ENCODE results near the gene GNL1. TPM values are rescaled to one million over a fixed set of nuclear protein-coding genes. Genes with fewer than 3 reads are reported as not detected.
A peak's percentile ranks its signal among the peaks of the same experiment; 100 is the strongest.

The GNL1 gene
- total RNA-seq, 3 donors from 2014 or later: 37.8 to 48.1 (median 45.9) TPM

DNA sequence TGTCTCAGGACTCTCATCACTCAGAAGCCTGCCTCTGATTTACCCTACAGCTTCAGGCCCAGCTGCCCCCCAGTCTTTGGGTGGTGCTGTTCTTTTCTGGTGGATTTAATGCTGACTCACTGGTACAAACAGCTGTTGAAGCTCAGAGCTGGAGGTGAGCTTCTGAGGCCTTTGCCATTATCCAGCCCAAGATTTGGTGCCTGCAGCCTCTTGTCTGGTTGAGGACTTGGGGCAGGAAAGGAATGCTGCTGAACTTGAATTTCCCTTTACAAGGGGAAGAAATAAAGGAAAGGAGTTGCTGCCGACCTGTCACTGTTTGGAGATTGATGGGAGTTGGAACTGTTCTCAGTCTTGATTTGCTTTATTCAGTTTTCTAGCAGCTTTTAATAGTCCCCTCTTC lies 34.7 kb upstream of the GNL1 start:
- ATAC-seq: peak; percentile 20
- no peak for DNase-seq

DNA sequence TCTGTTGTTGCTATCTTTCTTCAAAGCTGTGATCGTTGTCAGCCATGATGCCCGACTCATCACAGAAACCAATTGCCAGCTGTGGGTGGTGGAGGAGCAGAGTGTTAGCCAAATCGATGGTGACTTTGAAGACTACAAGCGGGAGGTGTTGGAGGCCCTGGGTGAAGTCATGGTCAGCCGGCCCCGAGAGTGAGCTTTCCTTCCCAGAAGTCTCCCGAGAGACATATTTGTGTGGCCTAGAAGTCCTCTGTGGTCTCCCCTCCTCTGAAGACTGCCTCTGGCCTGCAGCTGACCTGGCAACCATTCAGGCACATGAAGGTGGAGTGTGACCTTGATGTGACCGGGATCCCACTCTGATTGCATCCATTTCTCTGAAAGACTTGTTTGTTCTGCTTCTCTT lies 34.2 kb upstream of the GNL1 start:
- no peak for TF ChIP-seq CTCF (IDR thresholded peaks at IDR 0.05)
- intact Hi-C loops (cut with DNase I, micrococcal nuclease): no loop called here
- Histone ChIP-seq H3K9me3 (no peaks in the 10 kb centered on the region), H3K4me1 (ENCODE audit: low read depth) (no peaks in the 10 kb centered on the region), H3K4me3 (no peak overlapping the region), H3K36me3 (ENCODE audit: low read depth) (peaks cover 16% of the 10 kb centered on the region)
- no peak for DNase-seq
- no peak for ATAC-seq

More for the DNA sequence above, 34.7 kb upstream of the GNL1 start:
- intact Hi-C loops (cut with DNase I, micrococcal nuclease): no loop called here
- H3K4me3 ChIP-seq: no peak overlapping the region
- H3K9me3 ChIP-seq: no peaks in the 10 kb centered on the region
- peaks cover 11% of the 10 kb centered on the region for H3K36me3 ChIP-seq (ENCODE audit: low read depth)
- no peaks in the 10 kb centered on the region for H3K4me1 ChIP-seq (ENCODE audit: low read depth)
- TF ChIP-seq CTCF (IDR thresholded peaks at IDR 0.05): no peak

DNA sequence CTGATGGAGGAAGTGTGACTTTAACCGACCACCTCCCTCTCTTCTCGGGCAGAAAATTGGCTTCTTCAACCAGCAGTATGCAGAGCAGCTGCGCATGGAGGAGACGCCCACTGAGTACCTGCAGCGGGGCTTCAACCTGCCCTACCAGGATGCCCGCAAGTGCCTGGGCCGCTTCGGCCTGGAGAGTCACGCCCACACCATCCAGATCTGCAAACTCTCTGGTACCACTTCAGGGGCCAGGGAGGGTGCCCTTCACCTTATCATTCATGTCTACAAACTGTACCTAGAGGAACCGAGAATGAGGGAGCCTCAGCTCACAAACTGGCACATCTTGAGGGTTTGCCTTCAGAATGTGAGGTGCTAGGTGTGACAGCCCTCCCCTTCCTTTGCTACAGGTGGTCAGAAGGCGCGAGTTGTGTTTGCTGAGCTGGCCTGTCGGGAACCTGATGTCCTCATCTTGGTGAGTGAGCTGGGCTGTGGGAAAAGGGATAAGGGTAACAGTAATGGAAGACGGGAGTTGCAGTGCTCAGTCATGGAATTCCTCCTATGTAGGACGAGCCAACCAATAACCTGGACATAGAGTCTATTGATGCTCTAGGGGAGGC lies 33.6 kb upstream of the GNL1 start:
- Histone ChIP-seq H3K4me3 (no peak overlapping the region), H3K9me3 (no peaks in the 10 kb centered on the region), H3K36me3 (ENCODE audit: low read depth) (peaks cover 21% of the 10 kb centered on the region), H3K4me1 (ENCODE audit: low read depth) (no peaks in the 10 kb centered on the region)
- ATAC-seq (no peak), DNase-seq (no peak)
- intact Hi-C loops (cut with DNase I, micrococcal nuclease): no loop called here
- TF ChIP-seq CTCF (IDR thresholded peaks at IDR 0.05): no peak

GRCh38 chr6:30583921-30584320 lies 27.6 kb upstream of the GNL1 start:
- H3K36me3 ChIP-seq (ENCODE audit: low read depth): peaks cover 30% of the 10 kb centered on the region
- TF ChIP-seq CTCF (IDR thresholded peaks at IDR 0.05): no peak
- H3K4me1 ChIP-seq (ENCODE audit: low read depth): no peaks in the 10 kb centered on the region
- no peaks in the 10 kb centered on the region for H3K9me3 ChIP-seq
- H3K4me3 ChIP-seq: no peak overlapping the region
- DNase-seq: no peak
- intact Hi-C loops (cut with DNase I, micrococcal nuclease): no loop called here
- no peak for ATAC-seq

DNA sequence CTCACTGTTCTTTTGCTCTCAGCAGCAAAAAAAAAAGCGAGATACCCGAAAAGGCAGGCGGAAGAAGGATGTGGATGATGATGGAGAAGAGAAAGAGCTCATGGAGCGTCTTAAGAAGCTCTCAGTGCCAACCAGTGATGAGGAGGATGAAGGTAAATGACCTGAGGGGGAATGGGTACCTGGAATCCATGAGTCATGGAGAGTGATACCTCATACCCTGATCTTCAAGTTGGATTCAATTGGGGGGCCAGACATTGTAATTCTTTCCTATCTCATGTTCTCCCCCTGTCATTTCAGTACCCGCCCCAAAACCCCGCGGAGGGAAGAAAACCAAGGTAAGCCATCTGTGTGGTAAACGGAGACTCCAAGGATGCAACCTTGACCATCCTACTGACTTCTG lies 21.8 kb upstream of the GNL1 start:
- Histone ChIP-seq H3K4me3 (no peak overlapping the region), H3K9me3 (no peaks in the 10 kb centered on the region), H3K36me3 (ENCODE audit: low read depth) (peaks cover 20% of the 10 kb centered on the region), H3K4me1 (ENCODE audit: low read depth) (peaks cover 4% of the 10 kb centered on the region)
- intact Hi-C loops (cut with DNase I, micrococcal nuclease): no loop called here
- DNase-seq (no peak), ATAC-seq (no peak)
- TF ChIP-seq CTCF (IDR thresholded peaks at IDR 0.05): no peak

DNA sequence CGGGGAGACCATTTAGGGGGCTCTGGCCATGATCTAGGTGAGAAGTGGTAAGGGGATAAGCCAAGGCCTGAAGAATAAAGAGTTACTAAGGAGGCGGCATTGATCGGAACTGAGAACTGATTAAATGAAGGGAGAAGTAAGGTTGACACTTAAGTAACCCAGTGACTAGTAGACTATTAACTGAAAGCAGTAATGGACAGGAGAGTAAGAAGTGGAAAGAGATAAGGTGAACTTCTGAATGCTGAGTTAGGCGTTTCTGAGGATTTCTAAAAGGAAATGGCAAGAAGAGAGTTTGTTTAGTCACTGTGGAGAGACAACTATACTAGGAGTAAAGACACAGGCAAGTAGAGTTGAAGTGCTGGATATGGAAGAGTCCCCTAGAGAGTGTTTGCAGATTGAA lies 16.8 kb upstream of the GNL1 start:
- Histone ChIP-seq H3K9me3 (no peaks in the 10 kb centered on the region), H3K4me1 (ENCODE audit: low read depth) (peaks cover 29% of the 10 kb centered on the region), H3K36me3 (ENCODE audit: low read depth) (peaks cover 7% of the 10 kb centered on the region), H3K4me3 (no peak overlapping the region)
- intact Hi-C loops (cut with DNase I, micrococcal nuclease): no loop called here
- TF ChIP-seq CTCF (IDR thresholded peaks at IDR 0.05): no peak
- DNase-seq: no peak
- ATAC-seq: no peak

Measured in mucosa of descending colon (tissue), 3 donors.